ENCODE measurements around the gene PADI1.

The PADI1 gene

GRCh38 chr1:17197696-17198095, 7.2 kb upstream of the PADI1 start:
- Histone ChIP-seq H3K36me3 (ENCODE audit: control insufficient read depth in 2 of 2, insufficient read depth in 2 of 2, low read length in 2 of 2) (no peaks in the 10 kb centered on the region), H3K4me3 (ENCODE audit: low read length in 2 of 2) (no peak overlapping the region), H3K9me3 (ENCODE audit: control insufficient read depth in 2 of 2, low read length in 2 of 2) (no peaks in the 10 kb centered on the region), H3K27ac (ENCODE audit: low read depth in 2 of 2, low read length in 2 of 2) (no peak overlapping the region), H3K9ac (ENCODE audit: low read depth in 1 of 2, low read length in 2 of 2) (no peak overlapping the region), H3K4me1 (ENCODE audit: control insufficient read depth in 2 of 2, insufficient read depth in 2 of 2, low read length in 2 of 2) (no peaks in the 10 kb centered on the region), H3K27me3 (ENCODE audit: control insufficient read depth in 2 of 2, insufficient read depth in 2 of 2, low read length in 2 of 2) (peaks cover 0 to 1% of the 10 kb centered on the region in 2 donors)

- Histone ChIP-seq H3K4me3 (ENCODE audit: low read length in 2 of 2) (no peak overlapping the region), H3K27ac (ENCODE audit: low read depth in 2 of 2, low read length in 2 of 2) (no peak overlapping the region), H3K36me3 (ENCODE audit: control insufficient read depth in 2 of 2, insufficient read depth in 2 of 2, low read length in 2 of 2) (no peaks in the 10 kb centered on the region), H3K4me1 (ENCODE audit: control insufficient read depth in 2 of 2, insufficient read depth in 2 of 2, low read length in 2 of 2) (no peaks in the 10 kb centered on the region), H3K9ac (ENCODE audit: low read depth in 1 of 2, low read length in 2 of 2) (no peak overlapping the region), H3K9me3 (ENCODE audit: control insufficient read depth in 2 of 2, low read length in 2 of 2) (no peaks in the 10 kb centered on the region), H3K27me3 (ENCODE audit: control insufficient read depth in 2 of 2, insufficient read depth in 2 of 2, low read length in 2 of 2) (peaks cover 0 to 3% of the 10 kb centered on the region in 2 donors)
These were observed 6.3 kb upstream of the PADI1 start for GRCh38 chr1:17198476-17199258.

GRCh38 chr1:17199267-17200044, 5.5 kb upstream of the PADI1 start:
- no peaks in the 10 kb centered on the region for H3K36me3 ChIP-seq (ENCODE audit: control insufficient read depth in 2 of 2, insufficient read depth in 2 of 2, low read length in 2 of 2)
- no peak overlapping the region for H3K4me3 ChIP-seq (ENCODE audit: low read length in 2 of 2)
- H3K27me3 ChIP-seq (ENCODE audit: control insufficient read depth in 2 of 2, insufficient read depth in 2 of 2, low read length in 2 of 2) = peaks cover 0 to 3% of the 10 kb centered on the region in 2 donors
- no peak overlapping the region for H3K9ac ChIP-seq (ENCODE audit: low read depth in 1 of 2, low read length in 2 of 2)
- no peaks in the 10 kb centered on the region for H3K4me1 ChIP-seq (ENCODE audit: control insufficient read depth in 2 of 2, insufficient read depth in 2 of 2, low read length in 2 of 2)
- H3K9me3 ChIP-seq (ENCODE audit: control insufficient read depth in 2 of 2, low read length in 2 of 2) = no peaks in the 10 kb centered on the region
- no peak overlapping the region for H3K27ac ChIP-seq (ENCODE audit: low read depth in 2 of 2, low read length in 2 of 2)

- H3K36me3 ChIP-seq (ENCODE audit: control insufficient read depth in 2 of 2, insufficient read depth in 2 of 2, low read length in 2 of 2) = no peaks in the 10 kb centered on the region
- no peak overlapping the region for H3K9ac ChIP-seq (ENCODE audit: low read depth in 1 of 2, low read length in 2 of 2)
- H3K4me1 ChIP-seq (ENCODE audit: control insufficient read depth in 2 of 2, insufficient read depth in 2 of 2, low read length in 2 of 2) = no peaks in the 10 kb centered on the region
- no peak overlapping the region for H3K4me3 ChIP-seq (ENCODE audit: low read length in 2 of 2)
- H3K27me3 ChIP-seq (ENCODE audit: control insufficient read depth in 2 of 2, insufficient read depth in 2 of 2, low read length in 2 of 2) = peaks cover 0 to 3% of the 10 kb centered on the region in 2 donors
- H3K9me3 ChIP-seq (ENCODE audit: control insufficient read depth in 2 of 2, low read length in 2 of 2) = no peaks in the 10 kb centered on the region
- H3K27ac ChIP-seq (ENCODE audit: low read depth in 2 of 2, low read length in 2 of 2) = no peak overlapping the region
These were observed 4.7 kb upstream of the PADI1 start for GRCh38 chr1:17200246-17200645.

DNA sequence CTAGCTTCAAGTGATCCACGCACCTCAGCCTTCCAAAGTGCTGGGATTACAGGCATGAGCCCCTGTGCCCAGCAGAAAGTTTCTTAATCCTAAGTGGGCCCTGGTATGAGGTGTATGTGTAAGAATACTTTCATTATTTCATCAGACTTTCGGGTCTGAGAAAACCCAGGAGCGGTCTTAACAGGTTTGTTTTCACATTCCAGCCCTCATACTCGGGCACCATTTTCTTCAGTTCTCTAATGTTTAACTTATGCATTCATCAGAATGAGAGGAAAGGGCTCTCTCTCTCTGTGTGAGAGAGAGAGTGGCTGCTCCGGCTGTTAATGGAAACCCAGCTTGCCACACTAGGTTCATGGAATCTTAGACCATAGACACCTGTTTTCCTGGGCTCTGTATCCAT, 4.2 kb upstream of the PADI1 start:
- Histone ChIP-seq H3K4me1 (ENCODE audit: control insufficient read depth in 2 of 2, insufficient read depth in 2 of 2, low read length in 2 of 2) (no peaks in the 10 kb centered on the region), H3K36me3 (ENCODE audit: control insufficient read depth in 2 of 2, insufficient read depth in 2 of 2, low read length in 2 of 2) (no peaks in the 10 kb centered on the region), H3K27me3 (ENCODE audit: control insufficient read depth in 2 of 2, insufficient read depth in 2 of 2, low read length in 2 of 2) (peaks cover 0 to 3% of the 10 kb centered on the region in 2 donors), H3K9me3 (ENCODE audit: control insufficient read depth in 2 of 2, low read length in 2 of 2) (no peaks in the 10 kb centered on the region), H3K9ac (ENCODE audit: low read depth in 1 of 2, low read length in 2 of 2) (no peak overlapping the region), H3K4me3 (ENCODE audit: low read length in 2 of 2) (no peak overlapping the region), H3K27ac (ENCODE audit: low read depth in 2 of 2, low read length in 2 of 2) (no peak overlapping the region)

DNA sequence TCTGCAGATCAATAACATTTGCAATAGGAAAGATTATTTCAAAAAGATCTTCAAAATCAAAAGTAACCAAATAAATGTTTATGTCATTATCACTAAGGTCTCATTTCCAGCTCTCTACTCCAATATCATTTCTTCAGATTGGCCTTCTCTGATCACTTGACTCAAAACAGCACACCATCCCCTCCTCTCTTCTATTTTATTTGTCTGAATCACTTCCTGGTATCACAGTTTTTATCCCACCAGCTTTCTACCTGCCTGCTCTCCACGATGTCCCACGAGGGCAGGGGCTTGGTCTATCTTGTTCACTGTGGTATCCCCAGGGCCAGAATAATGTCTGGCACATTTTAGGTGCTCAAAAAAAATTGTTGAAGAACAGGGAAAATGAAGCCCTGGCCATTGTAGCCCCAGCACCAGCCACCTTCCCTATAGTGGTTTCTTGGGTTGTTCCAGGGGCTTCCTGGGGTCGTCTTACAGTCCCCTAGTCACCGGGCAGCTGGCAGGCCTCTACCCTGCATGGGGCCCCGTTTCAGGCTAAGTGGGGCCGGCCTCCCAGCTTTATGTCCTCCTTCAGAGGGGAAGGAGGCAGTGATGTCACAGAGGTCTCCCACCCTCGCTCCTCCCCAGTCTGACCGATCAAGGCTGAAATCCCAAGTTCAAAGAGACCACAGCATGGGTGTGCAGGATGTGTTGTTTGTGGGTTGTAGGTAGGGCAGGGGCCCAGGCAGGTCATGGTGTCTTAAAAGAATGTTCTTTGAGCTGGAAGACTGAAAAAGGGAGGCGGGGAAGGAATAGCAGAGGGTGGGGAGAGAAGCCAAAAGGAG, 3.5 kb upstream of the PADI1 start:
- no peaks in the 10 kb centered on the region for H3K4me1 ChIP-seq (ENCODE audit: control insufficient read depth in 2 of 2, insufficient read depth in 2 of 2, low read length in 2 of 2)
- H3K27me3 ChIP-seq (ENCODE audit: control insufficient read depth in 2 of 2, insufficient read depth in 2 of 2, low read length in 2 of 2) = peaks cover 0 to 3% of the 10 kb centered on the region in 2 donors
- H3K36me3 ChIP-seq (ENCODE audit: control insufficient read depth in 2 of 2, insufficient read depth in 2 of 2, low read length in 2 of 2) = no peaks in the 10 kb centered on the region
- H3K4me3 ChIP-seq (ENCODE audit: low read length in 2 of 2) = no peak overlapping the region
- no peaks in the 10 kb centered on the region for H3K9me3 ChIP-seq (ENCODE audit: control insufficient read depth in 2 of 2, low read length in 2 of 2)
- no peak overlapping the region for H3K9ac ChIP-seq (ENCODE audit: low read depth in 1 of 2, low read length in 2 of 2)
- H3K27ac ChIP-seq (ENCODE audit: low read depth in 2 of 2, low read length in 2 of 2) = no peak overlapping the region

DNA sequence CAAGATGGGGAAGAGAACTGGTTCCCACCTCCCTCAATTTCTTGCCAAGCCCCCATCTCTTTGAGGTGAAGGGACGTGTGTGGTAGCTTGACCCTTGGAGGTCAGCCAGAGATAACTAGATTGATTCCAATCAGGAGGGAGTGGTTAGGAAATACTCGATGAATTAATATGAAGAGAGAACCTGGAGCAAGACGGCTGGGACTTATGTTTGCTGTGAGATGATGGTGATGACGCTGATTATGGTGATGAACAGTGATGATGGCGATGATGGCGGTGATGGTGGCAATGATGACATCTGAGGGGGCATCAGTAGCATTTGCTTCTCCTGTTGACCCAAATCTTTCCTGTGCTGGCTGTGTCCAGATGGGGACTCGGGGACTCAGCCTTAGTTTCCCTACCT, 724 bp downstream of the PADI1 start:
- H3K4me1 ChIP-seq (ENCODE audit: control insufficient read depth in 2 of 2, insufficient read depth in 2 of 2, low read length in 2 of 2) = peaks cover 0 to 4% of the 10 kb centered on the region in 2 donors
- H3K9ac ChIP-seq (ENCODE audit: low read depth in 1 of 2, low read length in 2 of 2) = no peak overlapping the region
- no peak overlapping the region for H3K27ac ChIP-seq (ENCODE audit: low read depth in 2 of 2, low read length in 2 of 2)
- no peak overlapping the region for H3K4me3 ChIP-seq (ENCODE audit: low read length in 2 of 2)
- no peaks in the 10 kb centered on the region for H3K36me3 ChIP-seq (ENCODE audit: control insufficient read depth in 2 of 2, insufficient read depth in 2 of 2, low read length in 2 of 2)
- H3K27me3 ChIP-seq (ENCODE audit: control insufficient read depth in 2 of 2, insufficient read depth in 2 of 2, low read length in 2 of 2) = peaks cover 0 to 5% of the 10 kb centered on the region in 2 donors
- H3K9me3 ChIP-seq (ENCODE audit: control insufficient read depth in 2 of 2, low read length in 2 of 2) = no peaks in the 10 kb centered on the region

GRCh38 chr1:17206196-17206595, 1.3 kb downstream of the PADI1 start:
- Histone ChIP-seq H3K4me3 (ENCODE audit: low read length in 2 of 2) (no peak overlapping the region), H3K9ac (ENCODE audit: low read depth in 1 of 2, low read length in 2 of 2) (no peak overlapping the region), H3K36me3 (ENCODE audit: control insufficient read depth in 2 of 2, insufficient read depth in 2 of 2, low read length in 2 of 2) (no peaks in the 10 kb centered on the region), H3K9me3 (ENCODE audit: control insufficient read depth in 2 of 2, low read length in 2 of 2) (no peaks in the 10 kb centered on the region), H3K27ac (ENCODE audit: low read depth in 2 of 2, low read length in 2 of 2) (no peak overlapping the region), H3K27me3 (ENCODE audit: control insufficient read depth in 2 of 2, insufficient read depth in 2 of 2, low read length in 2 of 2) (peaks cover 0 to 5% of the 10 kb centered on the region in 2 donors), H3K4me1 (ENCODE audit: control insufficient read depth in 2 of 2, insufficient read depth in 2 of 2, low read length in 2 of 2) (peaks cover 0 to 4% of the 10 kb centered on the region in 2 donors)

- Histone ChIP-seq H3K36me3 (ENCODE audit: control insufficient read depth in 2 of 2, insufficient read depth in 2 of 2, low read length in 2 of 2) (no peaks in the 10 kb centered on the region), H3K9ac (ENCODE audit: low read depth in 1 of 2, low read length in 2 of 2) (no peak overlapping the region), H3K27ac (ENCODE audit: low read depth in 2 of 2, low read length in 2 of 2) (no peak overlapping the region), H3K4me1 (ENCODE audit: control insufficient read depth in 2 of 2, insufficient read depth in 2 of 2, low read length in 2 of 2) (peaks cover 0 to 4% of the 10 kb centered on the region in 2 donors), H3K9me3 (ENCODE audit: control insufficient read depth in 2 of 2, low read length in 2 of 2) (no peaks in the 10 kb centered on the region), H3K4me3 (ENCODE audit: low read length in 2 of 2) (no peak overlapping the region), H3K27me3 (ENCODE audit: control insufficient read depth in 2 of 2, insufficient read depth in 2 of 2, low read length in 2 of 2) (peaks cover 0 to 6% of the 10 kb centered on the region in 2 donors)
These were observed 2.1 kb downstream of the PADI1 start for GRCh38 chr1:17207046-17207445.

GRCh38 chr1:17207540-17207939, 2.6 kb downstream of the PADI1 start:
- no peak overlapping the region for H3K27ac ChIP-seq (ENCODE audit: low read depth in 2 of 2, low read length in 2 of 2)
- peaks cover 0 to 7% of the 10 kb centered on the region in 2 donors for H3K27me3 ChIP-seq (ENCODE audit: control insufficient read depth in 2 of 2, insufficient read depth in 2 of 2, low read length in 2 of 2)
- no peak overlapping the region for H3K9ac ChIP-seq (ENCODE audit: low read depth in 1 of 2, low read length in 2 of 2)
- no peaks in the 10 kb centered on the region for H3K9me3 ChIP-seq (ENCODE audit: control insufficient read depth in 2 of 2, low read length in 2 of 2)
- H3K36me3 ChIP-seq (ENCODE audit: control insufficient read depth in 2 of 2, insufficient read depth in 2 of 2, low read length in 2 of 2) = no peaks in the 10 kb centered on the region
- no peak overlapping the region for H3K4me3 ChIP-seq (ENCODE audit: low read length in 2 of 2)
- peaks cover 0 to 4% of the 10 kb centered on the region in 2 donors for H3K4me1 ChIP-seq (ENCODE audit: control insufficient read depth in 2 of 2, insufficient read depth in 2 of 2, low read length in 2 of 2)
